T-helper 22 cell (primary cell): ENCODE measurements around the gene ADGB.

Experiments
- DNase-seq: peaks from one replicate; pipeline ENCODE4 v3.0.0-alpha.2; 2020; ENCODE audit warnings: low read depth

The ADGB gene

DNA sequence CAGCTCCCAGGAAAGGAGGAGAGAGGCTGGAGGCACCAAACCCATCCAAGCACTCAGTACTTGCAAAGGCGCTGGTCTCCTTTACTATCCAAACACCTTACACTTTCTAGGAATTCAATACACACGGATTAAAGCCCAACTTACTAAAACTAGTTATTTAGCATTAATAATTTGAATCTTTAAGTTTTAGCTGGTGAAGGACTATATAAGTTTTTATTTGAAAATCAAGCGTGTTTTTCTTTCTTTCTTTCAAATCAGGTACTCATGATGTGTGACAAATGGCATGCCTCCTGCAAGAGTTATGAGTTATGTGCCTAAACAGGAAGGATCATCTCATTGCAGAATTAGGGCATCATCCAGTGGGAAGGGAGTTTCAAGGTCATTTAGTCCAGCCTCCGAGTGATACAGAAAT lies 263.7 kb downstream of the ADGB start:
- no peak for DNase-seq

DNA sequence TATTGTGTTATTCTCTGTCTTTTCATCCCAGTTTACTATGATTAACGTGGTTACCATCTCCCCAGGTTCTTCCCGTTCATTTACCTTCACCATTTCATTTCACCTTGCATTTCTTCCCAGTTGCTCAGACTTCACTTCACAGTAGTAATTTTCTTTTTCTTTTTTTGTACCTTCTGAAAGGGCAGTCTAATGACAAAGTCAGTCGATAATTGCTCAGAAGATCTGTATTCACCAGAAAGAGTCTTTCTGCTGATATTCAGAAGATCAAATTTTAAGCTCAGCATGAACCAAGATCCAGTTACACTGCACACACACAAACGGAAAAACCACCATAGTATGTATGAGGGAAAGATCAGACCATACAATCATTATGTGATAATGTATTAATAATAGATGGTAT lies 265.5 kb downstream of the ADGB start:
- DNase-seq, result no peak

- no peak for DNase-seq
Measured at GRCh38 chr6:146864885-146865284, 266.1 kb downstream of the ADGB start.
